Ectodermal cell (in vitro differentiated cells): ENCODE data around the gene ABLIM3.
"Not testable (repeated sequence)": the region's sequence is repeated elsewhere in the genome, so short reads cannot be mapped to it uniquely, and the experiment has no call there.

Experiments
- H3K27ac ChIP-seq: 2 replicates; pipeline ENCODE4 v1.7.0; 2013; ENCODE audit warnings: mild to moderate bottlenecking, low read depth, low read length; ENCODE audit not compliant: insufficient read depth, poor library complexity, severe bottlenecking
- H3K27me3 ChIP-seq: 2 replicates; pipeline ENCODE4 v1.7.0; 2013; ENCODE audit warnings: mild to moderate bottlenecking, low read length; ENCODE audit not compliant: insufficient read depth, control insufficient read depth, poor library complexity, severe bottlenecking
- H3K36me3 ChIP-seq: one replicate; pipeline ENCODE4 v1.7.0; 2013; ENCODE audit warnings: low read length; ENCODE audit not compliant: control insufficient read depth, insufficient read depth
- H3K4me1 ChIP-seq: one replicate; pipeline ENCODE4 v1.7.0; 2013; ENCODE audit warnings: low read length; ENCODE audit not compliant: control insufficient read depth, insufficient read depth
- H3K4me3 ChIP-seq: 2 replicates; pipeline ENCODE4 v1.7.0; 2013; ENCODE audit warnings: low read depth, low read length, control low read depth; ENCODE audit not compliant: insufficient read depth
- H3K9me3 ChIP-seq: 2 replicates; pipeline ENCODE4 v1.7.0; 2013; ENCODE audit warnings: mild to moderate bottlenecking, low read length, moderate library complexity; ENCODE audit not compliant: control insufficient read depth
- WGBS, 2 experiments: methylation state at CpG; one replicate each; pipeline ENCODE4 v1.1.7; 2013; ENCODE audit warnings: missing lambda C conversion rate in 2 of 2; 5-methylcytosine and 5-hydroxymethylcytosine counted together

ABLIM3 gene

GRCh38 chr5:149187617-149188016, 46.3 kb downstream of the ABLIM3 start:
- not testable (repeated sequence) for H3K36me3 ChIP-seq, H3K9me3 ChIP-seq, H3K4me1 ChIP-seq, H3K27ac ChIP-seq, H3K27me3 ChIP-seq, H3K4me3 ChIP-seq
- 87 to 89% methylated on average over 8 to 10 of the region's 10 CpGs for WGBS, 2 experiments

DNA sequence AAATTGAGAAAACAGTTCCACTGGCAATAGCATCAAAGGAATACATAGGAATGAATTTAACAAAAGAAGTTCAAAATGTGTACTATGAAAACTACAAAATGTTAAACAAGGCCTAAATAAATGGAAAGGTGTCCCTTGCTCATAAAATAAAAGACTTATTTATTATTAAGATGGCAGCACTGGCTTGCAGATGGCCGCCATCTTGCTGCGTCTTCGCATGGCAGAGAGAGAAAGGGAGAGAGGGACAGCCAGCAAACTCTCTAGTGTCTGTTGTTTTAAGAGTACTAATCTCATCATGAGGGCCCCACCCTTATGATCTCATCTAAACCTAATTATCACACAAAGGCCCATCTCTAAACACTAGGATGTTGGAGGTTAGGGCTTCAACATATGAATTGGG, 47.1 kb downstream of the ABLIM3 start:
- Histone ChIP-seq H3K27ac (no peak overlapping the region), H3K9me3 (no peaks in the 10 kb centered on the region), H3K4me3 (no peak overlapping the region), H3K4me1 (no peaks in the 10 kb centered on the region), H3K27me3 (no peaks in the 10 kb centered on the region), H3K36me3 (no peaks in the 10 kb centered on the region)
- 93 to 100% methylated on average over 3 of the region's 3 CpGs for WGBS, 2 experiments

GRCh38 chr5:149195337-149195887, 54.1 kb downstream of the ABLIM3 start:
- Histone ChIP-seq H3K9me3 (no peaks in the 10 kb centered on the region), H3K27ac (no peak overlapping the region), H3K27me3 (no peaks in the 10 kb centered on the region), H3K4me3 (no peak overlapping the region), H3K36me3 (no peaks in the 10 kb centered on the region), H3K4me1 (no peaks in the 10 kb centered on the region)
- 92 to 94% methylated on average over 8 of the region's 9 CpGs for WGBS, 2 experiments

- Histone ChIP-seq H3K4me3 (no peak overlapping the region), H3K4me1 (no peaks in the 10 kb centered on the region), H3K27ac (no peak overlapping the region), H3K9me3 (no peaks in the 10 kb centered on the region), H3K36me3 (no peaks in the 10 kb centered on the region), H3K27me3 (no peaks in the 10 kb centered on the region)
- WGBS, 2 experiments = 91 to 100% methylated on average over 1 of the region's 1 CpG
Measured at GRCh38 chr5:149195962-149196361, 54.7 kb downstream of the ABLIM3 start.

GRCh38 chr5:149198148-149198547, 56.9 kb downstream of the ABLIM3 start:
- 92 to 94% methylated on average over 9 of the region's 9 CpGs for WGBS, 2 experiments
- no peaks in the 10 kb centered on the region for H3K36me3 ChIP-seq

GRCh38 chr5:149200355-149200754, 59.1 kb downstream of the ABLIM3 start:
- Histone ChIP-seq H3K36me3 (no peaks in the 10 kb centered on the region), H3K27ac (no peak overlapping the region), H3K27me3 (no peaks in the 10 kb centered on the region), H3K4me3 (no peak overlapping the region), H3K9me3 (no peaks in the 10 kb centered on the region), H3K4me1 (no peaks in the 10 kb centered on the region)
- WGBS, 2 experiments = 81 to 82% methylated on average over 6 of the region's 6 CpGs

More at GRCh38 chr5:149198148-149198547, 56.9 kb downstream of the ABLIM3 start:
- no peaks in the 10 kb centered on the region for H3K9me3 ChIP-seq
- H3K4me3 ChIP-seq = no peak overlapping the region
- H3K4me1 ChIP-seq = no peaks in the 10 kb centered on the region
- H3K27me3 ChIP-seq = no peaks in the 10 kb centered on the region
- H3K27ac ChIP-seq = no peak overlapping the region

GRCh38 chr5:149201121-149201637, 59.9 kb downstream of the ABLIM3 start:
- H3K36me3 ChIP-seq = no peaks in the 10 kb centered on the region

GRCh38 chr5:149202910-149203451, 61.7 kb downstream of the ABLIM3 start:
- Histone ChIP-seq H3K36me3 (no peaks in the 10 kb centered on the region), H3K27me3 (no peaks in the 10 kb centered on the region)
- WGBS, 2 experiments = 90 to 100% methylated on average over 1 of the region's 1 CpG

More at GRCh38 chr5:149201121-149201637, 59.9 kb downstream of the ABLIM3 start:
- Histone ChIP-seq H3K27ac (no peak overlapping the region), H3K4me3 (no peak overlapping the region), H3K4me1 (no peaks in the 10 kb centered on the region), H3K27me3 (no peaks in the 10 kb centered on the region), H3K9me3 (no peaks in the 10 kb centered on the region)
- 83% methylated on average over 6 of the region's 6 CpGs for WGBS, 2 experiments

GRCh38 chr5:149203921-149204441, 62.7 kb downstream of the ABLIM3 start:
- no peaks in the 10 kb centered on the region for H3K4me1 ChIP-seq
- 93 to 98% methylated on average over 2 to 4 of the region's 4 CpGs for WGBS, 2 experiments
- H3K36me3 ChIP-seq = no peaks in the 10 kb centered on the region
- no peak overlapping the region for H3K27ac ChIP-seq
- no peak overlapping the region for H3K4me3 ChIP-seq
- H3K9me3 ChIP-seq = no peaks in the 10 kb centered on the region
- H3K27me3 ChIP-seq = no peaks in the 10 kb centered on the region

More at GRCh38 chr5:149202910-149203451, 61.7 kb downstream of the ABLIM3 start:
- H3K4me3 ChIP-seq = no peak overlapping the region
- no peak overlapping the region for H3K27ac ChIP-seq
- H3K9me3 ChIP-seq = no peaks in the 10 kb centered on the region
- no peaks in the 10 kb centered on the region for H3K4me1 ChIP-seq

- Histone ChIP-seq H3K4me3 (no peak overlapping the region), H3K27ac (no peak overlapping the region), H3K4me1 (no peaks in the 10 kb centered on the region), H3K9me3 (no peaks in the 10 kb centered on the region), H3K27me3 (no peaks in the 10 kb centered on the region), H3K36me3 (no peaks in the 10 kb centered on the region)
- WGBS, 2 experiments = 90 to 93% methylated on average over 9 to 10 of the region's 10 CpGs
Measured at GRCh38 chr5:149205625-149206523, 64.6 kb downstream of the ABLIM3 start.
